Activated gamma-delta T cell treated with anti-CD3 and anti-CD28 coated beads, Interleukin-2, amount 50 U/mL, for 16 hours (primary cell): ENCODE results near the gene TMEM130.

ENCODE experiments used
- DNase-seq: peaks from one replicate; pipeline ENCODE4 v3.0.0-alpha.2; 2020; ENCODE audit warnings: low read depth

Gene TMEM130

GRCh38 chr7:98841179-98841997 is 28.4 kb downstream of the TMEM130 start:
- DNase-seq: peak; percentile 56

GRCh38 chr7:98840722-98841121 is 29.1 kb downstream of the TMEM130 start:
- no peak for DNase-seq

GRCh38 chr7:98840096-98840495 is 29.7 kb downstream of the TMEM130 start:
- no peak for DNase-seq

- no peak for DNase-seq
Measured at GRCh38 chr7:98837630-98837972, 32.2 kb downstream of the TMEM130 start.

GRCh38 chr7:98836811-98837629 is 32.8 kb downstream of the TMEM130 start:
- no peak for DNase-seq

- no peak for DNase-seq
Measured at GRCh38 chr7:98834949-98835348, 34.9 kb downstream of the TMEM130 start.

- no peak for DNase-seq
Measured at GRCh38 chr7:98833022-98833421, 36.8 kb downstream of the TMEM130 start.

GRCh38 chr7:98831641-98832221 is 38.1 kb downstream of the TMEM130 start:
- DNase-seq: peak; percentile 8

- no peak for DNase-seq
Measured at GRCh38 chr7:98830972-98831548, 38.8 kb downstream of the TMEM130 start.

- no peak for DNase-seq
Measured at GRCh38 chr7:98828368-98828767, 41.4 kb downstream of the TMEM130 start.

- no peak for DNase-seq
Measured at GRCh38 chr7:98827258-98827657, 42.6 kb downstream of the TMEM130 start.

- DNase-seq: no peak
Measured at GRCh38 chr7:98826811-98827231, 43.0 kb downstream of the TMEM130 start.

GRCh38 chr7:98826387-98826786 is 43.4 kb downstream of the TMEM130 start:
- no peak for DNase-seq

GRCh38 chr7:98823226-98823625 is 46.6 kb downstream of the TMEM130 start:
- no peak for DNase-seq

GRCh38 chr7:98821348-98821747 is 48.5 kb downstream of the TMEM130 start:
- DNase-seq: no peak

- DNase-seq: no peak
Measured at GRCh38 chr7:98816967-98817710, 52.7 kb downstream of the TMEM130 start.

- no peak for DNase-seq
Measured at GRCh38 chr7:98816241-98816640, 53.6 kb downstream of the TMEM130 start.

- DNase-seq: no peak
Measured at GRCh38 chr7:98815313-98815712, 54.5 kb downstream of the TMEM130 start.

GRCh38 chr7:98811299-98811698 is 58.5 kb downstream of the TMEM130 start:
- no peak for DNase-seq

- DNase-seq: no peak
Measured at GRCh38 chr7:98810153-98810802, 59.5 kb downstream of the TMEM130 start.

GRCh38 chr7:98808751-98809460 is 60.9 kb downstream of the TMEM130 start:
- DNase-seq: no peak
